ENCODE measurements around the gene SIN3B.

GRCh38 chr19:16889883-16890460 is 60.8 kb downstream of the SIN3B start:
- no peak for TF ChIP-seq EZH2phosphoT487 (IDR thresholded peaks at IDR 0.05; ENCODE audit: borderline replicate concordance, low read length)
- TF ChIP-seq CTCF (IDR thresholded peaks at IDR 0.05; ENCODE audit: low read depth, low read length, poor library complexity, severe bottlenecking) = no peak
